Astrocyte of the spinal cord (primary cell): ENCODE measurements around the gene LYPLA2.

Experiments used
- DNase-seq: peaks from one replicate; pipeline ENCODE4 v3.0.0; 2011; ENCODE audit warnings: low read depth, low spot score
- H3K4me3 ChIP-seq: 2 replicates; pipeline ENCODE4 v1.5.1; 2011; ENCODE audit warnings: low read depth, mild to moderate bottlenecking, low read length, moderate library complexity
- in situ Hi-C: cut with HindIII; loops from 2 replicates; pipeline ENCODE4 v1.10.0; 2017; ENCODE audit warnings: low sequenced_read_pairs
- TF ChIP-seq, protein P1 (sequence below): IDR thresholded peaks from 2 replicates; pipeline ENCODE4 v1.5.1; 2012; ENCODE audit warnings: low read depth, mild to moderate bottlenecking, low read length, inconsistent platforms

LYPLA2 gene

DNA sequence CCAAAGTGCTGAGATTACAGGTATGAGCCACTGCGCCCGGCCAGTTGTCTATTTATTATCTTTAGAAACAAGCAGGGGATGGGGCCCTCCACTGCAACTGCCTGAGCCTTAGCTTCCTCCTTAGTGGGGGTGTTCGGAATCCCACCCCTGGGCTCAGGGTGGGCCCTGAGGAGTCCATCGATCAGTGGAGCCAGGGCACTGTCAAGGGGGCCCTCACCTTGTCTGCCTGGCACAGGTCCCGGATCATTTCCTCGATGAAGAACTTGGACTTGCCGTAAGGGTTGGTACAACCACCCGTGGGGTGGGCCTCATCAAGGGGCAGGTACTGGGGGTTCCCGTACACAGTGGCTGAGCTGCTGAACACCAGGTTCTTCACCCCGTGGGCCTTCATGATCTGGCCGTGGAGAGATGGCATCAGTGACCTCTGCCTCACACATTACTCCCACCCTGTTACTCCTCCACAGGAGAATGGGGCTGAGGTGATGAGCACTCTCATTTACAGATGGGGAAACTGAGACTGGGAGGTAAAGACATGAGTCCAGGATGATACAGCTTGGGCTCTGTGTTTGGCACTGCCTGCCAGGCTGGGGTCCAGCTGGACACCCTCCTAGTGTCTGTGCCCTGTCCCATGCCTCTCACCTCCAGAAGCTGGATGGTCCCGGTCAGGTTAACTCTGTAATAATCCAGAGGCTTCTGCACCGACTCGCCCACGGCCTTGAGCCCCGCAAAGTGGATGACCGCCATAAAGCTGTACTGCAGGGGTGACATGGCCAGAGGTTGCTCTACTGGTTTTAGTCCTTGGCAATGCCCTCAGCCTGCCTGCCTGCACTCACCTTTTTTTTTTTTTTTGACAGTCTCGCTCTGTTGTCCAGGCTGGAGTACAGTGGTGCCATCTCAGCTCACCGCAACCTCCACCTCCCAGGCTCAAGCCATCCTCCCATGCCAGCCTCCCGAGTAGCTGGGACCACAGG, 6.8 kb downstream of the LYPLA2 start:
- no peak overlapping the region for H3K4me3 ChIP-seq
- in situ Hi-C loops: no loop called here
- TF ChIP-seq, protein P1, sequence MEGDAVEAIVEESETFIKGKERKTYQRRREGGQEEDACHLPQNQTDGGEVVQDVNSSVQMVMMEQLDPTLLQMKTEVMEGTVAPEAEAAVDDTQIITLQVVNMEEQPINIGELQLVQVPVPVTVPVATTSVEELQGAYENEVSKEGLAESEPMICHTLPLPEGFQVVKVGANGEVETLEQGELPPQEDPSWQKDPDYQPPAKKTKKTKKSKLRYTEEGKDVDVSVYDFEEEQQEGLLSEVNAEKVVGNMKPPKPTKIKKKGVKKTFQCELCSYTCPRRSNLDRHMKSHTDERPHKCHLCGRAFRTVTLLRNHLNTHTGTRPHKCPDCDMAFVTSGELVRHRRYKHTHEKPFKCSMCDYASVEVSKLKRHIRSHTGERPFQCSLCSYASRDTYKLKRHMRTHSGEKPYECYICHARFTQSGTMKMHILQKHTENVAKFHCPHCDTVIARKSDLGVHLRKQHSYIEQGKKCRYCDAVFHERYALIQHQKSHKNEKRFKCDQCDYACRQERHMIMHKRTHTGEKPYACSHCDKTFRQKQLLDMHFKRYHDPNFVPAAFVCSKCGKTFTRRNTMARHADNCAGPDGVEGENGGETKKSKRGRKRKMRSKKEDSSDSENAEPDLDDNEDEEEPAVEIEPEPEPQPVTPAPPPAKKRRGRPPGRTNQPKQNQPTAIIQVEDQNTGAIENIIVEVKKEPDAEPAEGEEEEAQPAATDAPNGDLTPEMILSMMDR: no peak
- DNase-seq: no peak

DNA sequence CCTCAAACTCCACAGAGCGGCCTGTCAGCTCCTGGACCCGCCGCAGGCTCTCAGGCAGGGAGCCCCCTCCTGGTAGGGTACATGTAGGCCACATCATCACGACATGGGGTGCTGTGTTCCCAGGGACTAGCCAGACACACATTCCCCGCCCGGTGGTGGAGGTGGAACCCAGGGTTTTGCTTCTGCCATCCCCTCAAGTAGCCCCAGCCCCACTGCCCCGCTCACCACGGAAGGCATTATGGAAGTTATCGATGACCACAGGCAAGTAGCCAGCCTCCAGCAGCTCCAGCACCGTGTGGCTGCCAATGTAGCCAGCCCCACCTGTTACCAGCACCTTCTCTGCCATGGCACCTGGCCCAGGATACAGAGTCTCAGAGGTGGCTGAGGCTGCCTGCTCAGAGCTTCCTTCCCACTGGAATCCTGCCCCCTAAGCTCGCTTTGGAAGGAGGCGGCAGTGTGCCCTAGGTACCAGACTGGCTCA, 7.8 kb downstream of the LYPLA2 start:
- no peak for DNase-seq
- H3K4me3 ChIP-seq: no peak overlapping the region
- in situ Hi-C loops: no loop called here
- TF ChIP-seq, protein P1: peak; percentile 4

DNA sequence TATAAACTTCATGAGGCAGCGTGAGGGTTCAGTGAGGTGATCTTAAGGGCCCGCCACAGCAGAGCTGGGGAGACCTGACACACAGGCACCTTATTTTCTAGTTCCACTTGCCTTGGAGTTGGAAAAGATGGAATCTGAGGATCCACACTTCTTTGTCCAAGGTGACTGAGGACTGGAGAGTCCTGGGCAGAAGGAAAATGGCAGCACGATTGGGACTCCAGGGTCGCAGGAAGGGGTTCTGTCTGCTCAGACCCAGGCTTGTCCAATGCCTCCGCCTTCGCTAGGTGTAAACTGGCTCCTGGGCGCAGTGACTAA, 8.3 kb downstream of the LYPLA2 start:
- TF ChIP-seq, protein P1: no peak
- in situ Hi-C loops: no loop called here
- DNase-seq: no peak
- H3K4me3 ChIP-seq: peak overlapping the region; percentile 81

DNA sequence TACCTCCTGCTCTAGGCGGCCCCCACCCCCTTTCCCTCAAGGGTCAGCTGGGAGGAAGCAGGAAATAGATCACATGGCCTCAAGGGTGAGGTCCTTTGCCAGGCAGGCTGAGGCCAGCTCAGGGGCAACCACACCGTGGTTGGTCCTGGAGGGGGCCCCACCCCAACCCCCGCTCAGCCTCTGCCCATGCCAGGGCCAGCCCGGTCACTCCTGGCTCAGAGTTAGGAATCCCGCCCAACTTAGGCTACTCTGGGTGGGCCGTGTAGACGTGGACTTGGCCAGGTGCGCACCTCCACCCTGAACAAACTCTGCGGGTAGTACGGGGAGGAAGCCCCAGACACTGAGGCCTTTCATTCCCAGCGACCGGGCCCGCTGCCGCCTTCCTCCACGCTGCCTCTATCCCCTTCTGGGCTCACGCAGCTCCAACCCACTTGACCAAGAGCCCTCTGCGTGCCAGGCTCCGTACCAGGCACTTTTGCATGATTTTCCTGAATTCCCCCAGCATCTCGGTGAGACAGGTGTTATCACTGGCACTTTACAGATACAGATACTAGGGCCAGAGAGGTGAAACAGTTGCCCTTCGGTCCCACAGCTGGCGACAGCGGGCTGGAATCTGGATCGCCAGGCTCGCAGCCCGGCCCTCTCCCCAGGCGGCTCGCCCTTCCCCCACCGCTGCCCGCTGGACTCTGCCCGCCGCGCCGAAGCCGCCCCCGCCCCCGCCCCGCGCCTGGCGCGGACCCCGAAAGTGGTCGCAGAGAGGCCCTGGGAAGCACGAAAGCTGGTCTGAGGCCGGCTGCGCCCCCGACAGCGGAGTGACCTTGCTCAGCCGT, 8.8 kb downstream of the LYPLA2 start:
- peak; percentile 64 for DNase-seq
- in situ Hi-C loops: no loop called here

DNA sequence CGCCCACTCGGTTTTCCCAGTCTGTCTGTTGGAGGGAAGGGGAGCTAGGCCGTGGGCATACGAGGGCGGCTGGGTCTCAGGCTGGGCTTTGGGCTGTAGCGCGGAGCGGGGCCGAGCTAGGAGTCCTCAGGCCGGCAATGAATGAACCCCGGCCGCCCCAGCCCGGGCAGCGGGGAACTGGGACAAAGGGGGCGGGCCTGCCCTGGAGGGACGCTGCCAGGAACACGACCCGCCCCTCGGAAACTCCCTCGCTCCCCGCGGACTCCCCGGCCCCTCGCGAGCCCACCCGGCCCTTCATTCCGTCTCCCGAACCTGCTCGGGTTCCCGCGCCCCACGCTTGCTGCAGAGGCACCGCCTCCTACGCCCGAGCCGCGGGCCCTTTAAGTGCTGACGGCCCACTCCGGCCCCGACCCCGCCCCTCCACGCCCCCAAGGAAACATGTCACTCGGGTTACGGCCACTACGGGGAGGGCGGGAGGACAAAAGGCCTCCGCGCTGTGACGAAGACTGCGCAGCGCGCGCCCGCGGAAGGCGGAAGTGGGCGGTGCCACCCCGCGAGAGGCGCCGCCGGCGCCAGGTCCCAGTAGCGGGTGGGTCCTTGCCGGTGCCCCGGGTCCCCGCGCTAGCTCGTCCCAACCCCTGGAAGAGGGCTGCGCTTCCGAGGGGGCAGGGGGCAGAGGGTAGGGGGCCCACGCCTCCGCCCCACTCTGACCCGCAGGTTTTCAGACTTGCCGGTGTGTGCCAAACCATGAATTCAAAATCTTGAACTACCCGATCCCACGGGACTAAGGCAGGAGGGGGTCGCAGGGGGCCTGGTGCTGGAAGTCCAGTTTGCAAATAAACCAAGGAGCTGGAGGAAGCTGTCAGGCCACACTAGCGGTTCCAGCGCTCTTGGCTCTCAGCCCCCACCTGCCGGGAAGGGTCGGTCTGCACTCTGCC, 9.7 kb downstream of the LYPLA2 start, which contains the start of gene GALE:
TSS of gene GALE (minus strand) at position 355 of the 938 bp plus-strand sequence. CDS start 1,747 bp downstream, outside the sequence.
- peak within 1 kb of the TSS; percentile 81 for H3K4me3 ChIP-seq
- peak; percentile 97 for DNase-seq
- TF ChIP-seq, protein P1: no peak
- in situ Hi-C loops: no loop called here

More for the DNA sequence above, 8.8 kb downstream of the LYPLA2 start:
- peak overlapping the region; percentile 81 for H3K4me3 ChIP-seq
- TF ChIP-seq, protein P1: no peak

DNA sequence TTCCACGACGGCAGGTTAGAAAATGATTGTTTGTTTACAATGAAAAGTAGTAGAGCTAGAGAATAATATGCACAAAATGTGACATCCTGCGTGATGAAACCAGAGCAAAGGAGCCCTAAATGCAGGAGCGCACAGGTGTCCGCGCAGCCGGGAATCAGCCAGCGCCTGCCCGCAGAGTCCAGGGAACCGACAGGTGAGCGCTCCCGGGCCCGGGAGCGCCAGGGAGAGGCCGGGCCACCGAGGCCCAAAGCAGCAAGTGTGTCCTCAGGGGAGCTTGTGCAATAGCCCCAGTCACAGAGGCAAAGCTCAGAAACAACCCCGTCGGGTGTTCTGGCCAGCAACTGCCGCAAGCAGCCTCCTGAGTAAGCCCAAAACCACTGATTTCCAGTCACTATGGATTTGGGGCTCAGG, 10.4 kb downstream of the LYPLA2 start:
- TF ChIP-seq, protein P1: no peak
- peak overlapping the region; percentile 81 for H3K4me3 ChIP-seq
- DNase-seq: no peak
- in situ Hi-C loops: no loop called here
